C4-2B (cell line): Measurements from ENCODE around the gene DUSP14.
"Not testable (repeated sequence)": the region's sequence is repeated elsewhere in the genome, so short reads cannot be mapped to it uniquely, and the experiment has no call there.

ENCODE experiments used
- H3K27ac ChIP-seq: fragments of 450-650 bp; 2 replicates; pipeline ENCODE4 v1.5.1; 2017
- ZFX ChIP-seq: fragments of 450-650 bp; IDR thresholded peaks from 2 replicates; pipeline ENCODE4 v1.6.1; 2017
- TF ChIP-seq, protein P1 (sequence below): fragments of 450-650 bp; conservative IDR thresholded peaks from 2 replicates; pipeline ENCODE4 v1.5.1; 2017; ENCODE audit warnings: mild to moderate bottlenecking

The DUSP14 gene, protein sequence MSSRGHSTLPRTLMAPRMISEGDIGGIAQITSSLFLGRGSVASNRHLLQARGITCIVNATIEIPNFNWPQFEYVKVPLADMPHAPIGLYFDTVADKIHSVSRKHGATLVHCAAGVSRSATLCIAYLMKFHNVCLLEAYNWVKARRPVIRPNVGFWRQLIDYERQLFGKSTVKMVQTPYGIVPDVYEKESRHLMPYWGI

GRCh38 chr17:37489197-37490001 is at the start of gene DUSP14:
DUSP14 (plus strand) TSS chr17:37489891; CDS start chr17:37512273, 22,382 bp downstream.
- TF ChIP-seq ZFX, result no peak
- TF ChIP-seq, protein P1, sequence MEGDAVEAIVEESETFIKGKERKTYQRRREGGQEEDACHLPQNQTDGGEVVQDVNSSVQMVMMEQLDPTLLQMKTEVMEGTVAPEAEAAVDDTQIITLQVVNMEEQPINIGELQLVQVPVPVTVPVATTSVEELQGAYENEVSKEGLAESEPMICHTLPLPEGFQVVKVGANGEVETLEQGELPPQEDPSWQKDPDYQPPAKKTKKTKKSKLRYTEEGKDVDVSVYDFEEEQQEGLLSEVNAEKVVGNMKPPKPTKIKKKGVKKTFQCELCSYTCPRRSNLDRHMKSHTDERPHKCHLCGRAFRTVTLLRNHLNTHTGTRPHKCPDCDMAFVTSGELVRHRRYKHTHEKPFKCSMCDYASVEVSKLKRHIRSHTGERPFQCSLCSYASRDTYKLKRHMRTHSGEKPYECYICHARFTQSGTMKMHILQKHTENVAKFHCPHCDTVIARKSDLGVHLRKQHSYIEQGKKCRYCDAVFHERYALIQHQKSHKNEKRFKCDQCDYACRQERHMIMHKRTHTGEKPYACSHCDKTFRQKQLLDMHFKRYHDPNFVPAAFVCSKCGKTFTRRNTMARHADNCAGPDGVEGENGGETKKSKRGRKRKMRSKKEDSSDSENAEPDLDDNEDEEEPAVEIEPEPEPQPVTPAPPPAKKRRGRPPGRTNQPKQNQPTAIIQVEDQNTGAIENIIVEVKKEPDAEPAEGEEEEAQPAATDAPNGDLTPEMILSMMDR, result no peak
- H3K27ac ChIP-seq, result peak within 1 kb of the TSS; percentile 98

GRCh38 chr17:37440424-37440823 is 49.3 kb upstream of the DUSP14 start:
- no peak overlapping the region for H3K27ac ChIP-seq

GRCh38 chr17:37441369-37442014 is 48.2 kb upstream of the DUSP14 start:
- H3K27ac ChIP-seq, result not testable (repeated sequence)

More at GRCh38 chr17:37440424-37440823, 49.3 kb upstream of the DUSP14 start:
- TF ChIP-seq, protein P1, result no peak
- no peak for TF ChIP-seq ZFX

DNA sequence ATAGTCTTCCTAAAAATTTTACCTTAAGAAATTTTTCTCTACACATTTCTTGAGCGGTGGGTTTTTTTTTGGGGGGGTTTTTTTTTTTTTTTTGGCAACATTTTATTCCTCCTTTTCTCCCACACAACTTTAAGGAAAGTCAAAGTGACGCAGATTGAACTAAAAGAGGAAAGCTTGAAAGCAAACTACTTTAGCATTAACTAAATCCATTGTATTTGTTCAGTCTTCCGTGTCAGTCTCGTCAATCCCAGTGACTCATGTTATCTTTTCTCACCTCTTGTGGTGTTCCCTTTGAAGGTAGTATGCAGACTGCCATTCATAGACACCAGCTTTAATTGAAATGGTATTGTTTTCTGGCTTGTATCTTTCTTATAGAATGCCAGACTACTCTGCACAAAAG is 43.7 kb upstream of the DUSP14 start:
- TF ChIP-seq, protein P1, result no peak
- no peak for TF ChIP-seq ZFX
- no peak overlapping the region for H3K27ac ChIP-seq

- no peak overlapping the region for H3K27ac ChIP-seq
- TF ChIP-seq, protein P1, result no peak
- TF ChIP-seq ZFX, result no peak
These were observed 42.0 kb upstream of the DUSP14 start for GRCh38 chr17:37447641-37448040.

GRCh38 chr17:37450112-37450511 is 39.6 kb upstream of the DUSP14 start:
- TF ChIP-seq, protein P1, result no peak
- no peak for TF ChIP-seq ZFX
- peak overlapping the region; percentile 69 for H3K27ac ChIP-seq

DNA sequence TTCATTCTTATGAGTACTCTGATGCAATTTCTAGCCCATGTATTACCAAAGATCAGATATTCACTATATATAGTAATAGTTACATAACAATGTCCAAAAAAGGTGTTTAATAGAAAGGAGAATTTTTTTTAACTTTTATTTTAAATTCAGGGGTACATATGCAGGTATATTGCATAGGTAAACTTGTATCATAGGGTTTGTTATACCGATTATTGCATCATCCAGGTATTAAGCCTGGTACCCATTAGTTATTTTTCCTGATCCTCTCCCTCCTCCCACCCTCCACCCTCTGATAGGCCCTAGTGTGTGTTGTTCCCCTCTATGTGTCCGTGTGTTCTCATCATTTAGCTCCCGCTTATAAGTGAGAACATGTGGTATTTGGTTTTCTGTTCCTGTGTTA is 31.9 kb upstream of the DUSP14 start:
- not testable (repeated sequence) for H3K27ac ChIP-seq

GRCh38 chr17:37458805-37459204 is 30.9 kb upstream of the DUSP14 start:
- TF ChIP-seq, protein P1, result no peak
- no peak for TF ChIP-seq ZFX
- H3K27ac ChIP-seq, result no peak overlapping the region
